Measurements from ENCODE around the gene EPB41L4B. TPM values are rescaled to one million over a fixed set of nuclear protein-coding genes. Genes with fewer than 3 reads are reported as not detected.
"Not testable (repeated sequence)": the region's sequence is repeated elsewhere in the genome, so short reads cannot be mapped to it uniquely, and the experiment has no call there.

The EPB41L4B gene
- total RNA-seq, 2 donors from 2014 or later, result 87.3 to 151 TPM

DNA sequence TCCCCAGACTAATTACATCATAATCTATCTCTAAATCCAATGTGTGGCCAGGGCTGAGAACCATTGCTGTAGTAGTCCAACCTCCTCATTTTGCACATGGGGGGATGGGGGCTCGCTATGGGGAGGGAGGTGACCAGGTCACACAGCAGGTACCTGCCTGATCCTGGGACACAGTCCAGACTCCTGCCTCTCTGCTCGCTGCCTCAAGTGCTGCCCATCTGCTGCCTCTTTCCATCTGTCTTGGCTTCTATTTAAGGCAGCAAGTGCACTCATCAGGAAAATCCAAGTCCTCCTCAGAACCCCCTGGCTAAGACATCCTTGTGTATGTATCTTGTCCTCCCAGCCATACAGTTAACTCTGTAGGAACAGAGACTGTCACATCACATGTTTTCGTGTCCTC lies 96.1 kb downstream of the EPB41L4B start:
- Histone ChIP-seq H3K27me3 (no peaks in the 10 kb centered on the region), H3K9me3 (no peaks in the 10 kb centered on the region), H3K9ac (ENCODE audit: low read depth in 2 of 2, low read length in 2 of 2) (no peak overlapping the region), H3K4me1 (no peaks in the 10 kb centered on the region), H3K36me3 (no peaks in the 10 kb centered on the region), H3K4me3 (no peak overlapping the region), H3K27ac (no peak overlapping the region)
- TF ChIP-seq, protein P1, sequence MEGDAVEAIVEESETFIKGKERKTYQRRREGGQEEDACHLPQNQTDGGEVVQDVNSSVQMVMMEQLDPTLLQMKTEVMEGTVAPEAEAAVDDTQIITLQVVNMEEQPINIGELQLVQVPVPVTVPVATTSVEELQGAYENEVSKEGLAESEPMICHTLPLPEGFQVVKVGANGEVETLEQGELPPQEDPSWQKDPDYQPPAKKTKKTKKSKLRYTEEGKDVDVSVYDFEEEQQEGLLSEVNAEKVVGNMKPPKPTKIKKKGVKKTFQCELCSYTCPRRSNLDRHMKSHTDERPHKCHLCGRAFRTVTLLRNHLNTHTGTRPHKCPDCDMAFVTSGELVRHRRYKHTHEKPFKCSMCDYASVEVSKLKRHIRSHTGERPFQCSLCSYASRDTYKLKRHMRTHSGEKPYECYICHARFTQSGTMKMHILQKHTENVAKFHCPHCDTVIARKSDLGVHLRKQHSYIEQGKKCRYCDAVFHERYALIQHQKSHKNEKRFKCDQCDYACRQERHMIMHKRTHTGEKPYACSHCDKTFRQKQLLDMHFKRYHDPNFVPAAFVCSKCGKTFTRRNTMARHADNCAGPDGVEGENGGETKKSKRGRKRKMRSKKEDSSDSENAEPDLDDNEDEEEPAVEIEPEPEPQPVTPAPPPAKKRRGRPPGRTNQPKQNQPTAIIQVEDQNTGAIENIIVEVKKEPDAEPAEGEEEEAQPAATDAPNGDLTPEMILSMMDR (IDR thresholded peaks at IDR 0.05), result no peak
- no peak for DNase-seq
- intact Hi-C loops (cut with DNase I), result no loop called here

DNA sequence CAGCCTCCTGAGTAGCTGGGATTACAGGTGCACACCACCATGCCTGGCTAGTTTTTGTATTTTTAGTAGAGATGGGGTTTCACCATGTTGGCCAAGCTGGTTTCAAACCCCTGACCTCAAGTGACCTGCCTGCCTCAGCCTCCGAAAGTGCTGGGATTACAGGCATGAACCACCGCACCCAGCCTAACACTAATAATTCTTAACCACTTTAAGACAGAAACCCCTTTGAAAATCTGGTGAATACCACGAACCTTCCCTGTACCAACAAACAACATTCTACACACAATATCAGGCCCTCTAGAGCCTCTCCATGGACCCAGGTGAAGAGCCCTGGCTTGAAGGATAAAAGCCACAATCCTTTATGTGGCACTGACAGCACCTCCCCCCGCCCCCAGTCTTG lies 102.6 kb downstream of the EPB41L4B start:
- H3K9me3 ChIP-seq; DNase-seq; H3K36me3 ChIP-seq; H3K27me3 ChIP-seq; H3K4me1 ChIP-seq; H3K27ac ChIP-seq; H3K4me3 ChIP-seq; intact Hi-C loops (cut with DNase I); H3K9ac ChIP-seq (ENCODE audit: low read depth in 2 of 2, low read length in 2 of 2): not testable (repeated sequence)

DNA sequence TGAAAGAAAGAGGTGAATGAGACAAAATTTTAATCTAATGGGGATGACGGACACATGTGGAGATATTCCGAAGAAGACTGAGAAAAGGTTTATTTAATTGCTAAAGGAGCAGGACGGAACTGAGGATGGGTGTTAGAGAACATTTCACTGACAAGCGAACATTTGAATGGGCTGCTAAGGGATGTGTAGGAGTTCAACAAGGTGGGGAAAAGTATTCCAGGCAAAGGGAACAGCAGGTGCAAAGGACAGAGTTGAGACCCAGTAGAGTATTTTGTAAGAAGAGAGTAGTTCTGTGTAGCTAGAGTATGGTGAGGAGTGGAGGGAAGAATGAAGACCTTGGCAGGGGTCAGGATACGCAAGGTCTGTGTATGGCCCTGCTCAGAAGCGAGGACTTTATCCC lies 106.4 kb downstream of the EPB41L4B start:
- H3K9me3 ChIP-seq, result no peaks in the 10 kb centered on the region
- no peaks in the 10 kb centered on the region for H3K4me1 ChIP-seq
- no peak overlapping the region for H3K9ac ChIP-seq (ENCODE audit: low read depth in 2 of 2, low read length in 2 of 2)
- DNase-seq, result no peak
- no peak overlapping the region for H3K4me3 ChIP-seq
- no peaks in the 10 kb centered on the region for H3K27me3 ChIP-seq
- TF ChIP-seq, protein P1 (IDR thresholded peaks at IDR 0.05), result no peak
- intact Hi-C loops (cut with DNase I), result no loop called here
- H3K36me3 ChIP-seq, result no peaks in the 10 kb centered on the region
- no peak overlapping the region for H3K27ac ChIP-seq

DNA sequence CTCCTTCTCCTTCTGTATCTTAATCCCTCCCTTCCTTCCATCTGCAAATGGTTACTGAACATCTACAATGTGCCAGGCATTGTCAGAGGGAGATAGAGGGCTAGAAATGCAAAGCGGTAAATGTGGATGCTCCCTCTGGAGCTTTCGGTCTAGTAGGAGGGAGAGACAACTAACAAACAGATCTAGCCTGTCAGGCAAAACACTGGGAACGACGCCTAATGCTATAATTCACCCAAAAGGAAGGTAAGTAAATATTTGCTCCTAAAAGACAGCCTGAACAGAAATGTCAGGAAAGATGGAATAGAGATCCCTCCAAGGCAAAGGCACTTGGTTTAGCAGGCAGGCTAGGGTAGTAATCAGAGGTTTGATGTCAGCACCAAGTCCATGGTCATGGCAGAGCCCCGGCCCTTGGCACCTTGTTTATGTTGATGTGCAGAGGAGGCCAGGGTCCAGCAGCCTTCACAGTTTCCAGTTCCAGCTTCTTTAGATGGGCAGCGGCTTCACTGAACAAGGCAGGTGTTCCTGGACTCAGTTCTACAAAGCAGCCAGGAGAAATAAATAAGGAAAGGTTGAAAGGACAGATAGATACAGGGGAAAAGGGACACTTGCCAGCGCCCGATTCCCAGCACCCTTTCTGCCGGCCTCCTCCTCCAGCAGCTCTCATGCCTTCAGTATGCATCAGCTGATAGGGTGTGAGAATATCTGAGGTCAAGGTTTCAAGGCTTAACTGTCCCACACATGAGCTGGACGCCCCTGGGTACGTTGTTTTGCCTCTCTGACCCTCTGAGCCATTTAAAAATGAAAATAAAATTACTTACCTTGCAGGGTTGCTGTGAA lies 107.4 kb downstream of the EPB41L4B start:
- Histone ChIP-seq H3K9ac (ENCODE audit: low read depth in 2 of 2, low read length in 2 of 2) (no peak overlapping the region), H3K4me1 (no peaks in the 10 kb centered on the region), H3K27ac (no peak overlapping the region), H3K27me3 (no peaks in the 10 kb centered on the region), H3K36me3 (no peaks in the 10 kb centered on the region), H3K4me3 (no peak overlapping the region), H3K9me3 (no peaks in the 10 kb centered on the region)
- TF ChIP-seq, protein P1 (IDR thresholded peaks at IDR 0.05), result no peak
- intact Hi-C loops (cut with DNase I), result no loop called here
- DNase-seq, result no peak

DNA sequence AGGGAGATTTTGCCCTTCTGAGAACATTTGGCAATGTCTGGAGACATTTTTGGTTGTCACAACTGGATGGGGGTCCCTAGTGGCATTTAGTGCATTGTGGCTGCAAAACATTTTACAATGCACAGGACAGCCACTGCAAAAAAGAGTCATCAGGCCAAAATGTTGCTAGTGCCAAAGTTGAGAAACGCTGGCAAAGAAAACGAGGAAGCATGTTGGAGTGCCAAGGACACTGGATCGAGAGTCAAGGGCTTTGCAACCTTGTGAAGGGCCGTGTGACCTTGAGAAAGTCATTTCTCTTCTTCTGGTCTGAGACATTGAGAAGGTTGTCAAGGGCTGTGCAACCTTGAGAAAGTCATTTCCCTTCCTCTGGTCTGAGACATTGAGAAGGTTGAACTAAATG lies 108.1 kb downstream of the EPB41L4B start:
- intact Hi-C loops (cut with DNase I), result no loop called here
- Histone ChIP-seq H3K4me1 (no peaks in the 10 kb centered on the region), H3K9ac (ENCODE audit: low read depth in 2 of 2, low read length in 2 of 2) (no peak overlapping the region), H3K9me3 (no peaks in the 10 kb centered on the region), H3K27ac (no peak overlapping the region), H3K27me3 (no peaks in the 10 kb centered on the region), H3K4me3 (no peak overlapping the region), H3K36me3 (no peaks in the 10 kb centered on the region)
- TF ChIP-seq, protein P1 (IDR thresholded peaks at IDR 0.05), result no peak
- DNase-seq, result no peak

DNA sequence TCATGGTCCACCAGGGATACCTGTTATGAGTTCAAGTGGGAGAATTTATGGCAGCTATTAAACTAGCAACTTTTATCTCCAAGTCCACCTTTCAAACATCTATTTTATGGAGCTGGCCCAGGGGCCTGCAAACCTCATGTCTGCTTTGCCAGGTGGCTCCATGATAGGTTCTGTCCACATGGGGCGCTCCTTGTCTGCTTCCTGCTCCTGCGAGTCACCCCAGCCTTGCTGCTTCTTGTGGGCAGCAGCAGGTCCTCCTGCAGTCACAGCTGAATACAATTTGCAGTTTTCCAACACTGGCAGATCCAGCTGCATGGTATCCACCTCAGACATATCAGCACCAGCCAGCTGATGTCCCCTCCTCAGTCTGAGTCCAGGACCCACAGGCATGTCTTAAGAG lies 114.2 kb downstream of the EPB41L4B start:
- Histone ChIP-seq H3K9me3 (no peaks in the 10 kb centered on the region), H3K36me3 (no peaks in the 10 kb centered on the region), H3K4me1 (no peaks in the 10 kb centered on the region), H3K27ac (no peak overlapping the region), H3K9ac (ENCODE audit: low read depth in 2 of 2, low read length in 2 of 2) (no peak overlapping the region), H3K27me3 (no peaks in the 10 kb centered on the region), H3K4me3 (no peak overlapping the region)
- intact Hi-C loops (cut with DNase I), result no loop called here
- DNase-seq, result no peak
- TF ChIP-seq, protein P1 (IDR thresholded peaks at IDR 0.05), result no peak

Measured in colonic mucosa (tissue), 4 donors.